HepG2 (cell line): ENCODE data around the gene GCSAM. TPM values are rescaled to one million over a fixed set of nuclear protein-coding genes. Genes with fewer than 3 reads are reported as not detected.

Source experiments
- ARID3A ChIP-seq: IDR thresholded peaks from 2 replicates; pipeline ENCODE4 v1.6.1; 2012; ENCODE audit warnings: low read depth, low read length, improper control_type of control experiment
- KDM2A ChIP-seq: sonication (generic); formaldehyde crosslinking; IDR thresholded peaks from 2 replicates; pipeline ENCODE4 v1.4.0; 2020; ENCODE audit warnings: low read depth, missing genetic modification reagents, borderline replicate concordance
- MAFF ChIP-seq: IDR thresholded peaks from 2 replicates; pipeline ENCODE4 v1.6.1; 2011; ENCODE audit warnings: low read depth, low read length, improper control_type of control experiment
- MAFK ChIP-seq, 2 experiments: IDR thresholded peaks in 1 of 2; conservative IDR thresholded peaks in 1 of 2; 2 replicates each; pipeline ENCODE4 v1.6.1; 2011; ENCODE audit warnings: improper control_type of control experiment in 2 of 2, low read length in 2 of 2
- MAX ChIP-seq: IDR thresholded peaks from 2 replicates; pipeline ENCODE4 v1.6.1; 2012; ENCODE audit warnings: inconsistent platforms
- MXD3 ChIP-seq: IDR thresholded peaks from 2 replicates; pipeline ENCODE4 v1.6.1; 2016; ENCODE audit warnings: mild to moderate bottlenecking, missing biosample characterization, missing genetic modification reagents
- NCOR1 ChIP-seq: fragments of 200-600 bp; sonication (generic); IDR thresholded peaks from 2 replicates; pipeline ENCODE4 v1.7.0; 2017; ENCODE audit warnings: antibody characterized with exemption, low read length, borderline replicate concordance
- PAXIP1 ChIP-seq: sonication (generic); formaldehyde crosslinking; conservative IDR thresholded peaks from 2 replicates; pipeline ENCODE4 v1.4.0; 2020; ENCODE audit warnings: mild to moderate bottlenecking, missing genetic modification reagents, moderate library complexity
- SOX13 ChIP-seq, 3 experiments: fragments of 450-650 bp in 1 of 3; sonication (generic) in 1 of 3; formaldehyde crosslinking in 1 of 3; IDR thresholded peaks in 2 of 3; conservative IDR thresholded peaks in 1 of 3; 2 replicates each; pipeline versions ENCODE4 v1.5.0 to v1.6.1; 2016 to 2020; ENCODE audit warnings: antibody characterized with exemption in 1 of 3, mild to moderate bottlenecking in 1 of 3, missing compliant biosample characterization in 1 of 3, missing genetic modification reagents in 1 of 3, moderate library complexity in 1 of 3
- TFE3 ChIP-seq: IDR thresholded peaks from 2 replicates; pipeline ENCODE4 v1.6.1; 2016
- ZBTB20 ChIP-seq: sonication (generic); formaldehyde crosslinking; IDR thresholded peaks from 2 replicates; pipeline ENCODE4 v1.8.1; 2023; ENCODE audit warnings: missing genetic modification reagents, low read depth, mild to moderate bottlenecking, borderline replicate concordance
- ZFP36L2 ChIP-seq: sonication (generic); formaldehyde crosslinking; IDR thresholded peaks from 2 replicates; pipeline ENCODE4 v1.4.0; 2020; ENCODE audit warnings: missing genetic modification reagents
- ZFP82 ChIP-seq: sonication (generic); formaldehyde crosslinking; IDR thresholded peaks from 2 replicates; pipeline ENCODE4 v1.5.1; 2020; ENCODE audit warnings: mild to moderate bottlenecking, missing genetic modification reagents, borderline replicate concordance
- ZNF260 ChIP-seq: sonication (generic); formaldehyde crosslinking; IDR thresholded peaks from 2 replicates; pipeline ENCODE4 v1.4.0; 2020; ENCODE audit warnings: missing genetic modification reagents, low read depth, mild to moderate bottlenecking, borderline replicate concordance
- ZNF331 ChIP-seq: sonication (generic); formaldehyde crosslinking; IDR thresholded peaks from 2 replicates; pipeline ENCODE4 v1.4.0; 2020; ENCODE audit warnings: missing genetic modification reagents
- ZNF33B ChIP-seq: sonication (generic); formaldehyde crosslinking; IDR thresholded peaks from 2 replicates; pipeline ENCODE4 v1.5.1; 2020; ENCODE audit warnings: mild to moderate bottlenecking, missing genetic modification reagents
- ZNF432 ChIP-seq: sonication (generic); formaldehyde crosslinking; IDR thresholded peaks from 2 replicates; pipeline ENCODE4 v1.5.0; 2020; ENCODE audit warnings: missing genetic modification reagents, mild to moderate bottlenecking, borderline replicate concordance
- ZNF703 ChIP-seq: sonication (generic); formaldehyde crosslinking; IDR thresholded peaks from 2 replicates; pipeline ENCODE4 v1.5.1; 2020; ENCODE audit warnings: missing genetic modification reagents, mild to moderate bottlenecking, moderate library complexity, borderline replicate concordance
- ZNF747 ChIP-seq: sonication (generic); formaldehyde crosslinking; IDR thresholded peaks from 2 replicates; pipeline ENCODE4 v1.8.1; 2023; ENCODE audit warnings: missing genetic modification reagents, mild to moderate bottlenecking, borderline replicate concordance
- polyA plus RNA-seq, 8 experiments: library from polyadenylated mRNA; depleted of rRNA in 3 of 8; stranded (reverse) in 7 of 8; unstranded in 1 of 8; fragments of >200 nt; fragmentation: Illumina TruSeq in 4 of 8; extraction: Trizol in 4 of 8; gene quantifications; 2 replicates each; pipeline versions ENCODE4 v1.2.1 to v1.2.3, GENCODE V29; 2011 to 2016; ENCODE audit warnings: low read depth in 4 of 8, missing spikeins in 1 of 8, mixed read lengths in 1 of 8; ENCODE audit not compliant: insufficient read depth in 1 of 8
- total RNA-seq, 5 experiments: library from RNA; depleted of rRNA; stranded (reverse); fragments of >200 nt; fragmentation: Illumina TruSeq; extraction: Trizol; gene quantifications; 2 replicates each; pipeline ENCODE4 v1.2.3, GENCODE V29; 2016; ENCODE audit warnings: low read depth in 1 of 5

The GCSAM gene
- total and polyA plus RNA-seq, 2 of the 13 experiments (the other 11 are each of a cell fraction or from before 2014, with no cell fraction given): not detected

- TF ChIP-seq MXD3 (no peak), MAFK (conservative IDR thresholded peaks at IDR 0.05 in 1 of 2, IDR thresholded peaks at IDR 0.05 in 1 of 2; ENCODE audit: low read length in 2 of 2) (peak; percentile 71), ZBTB20 (CRISPR knock-in tag) (peak; percentile 86; the same call in 1 of the 2 replicates), NCOR1 (no peak), ZNF33B (CRISPR knock-in tag) (no peak), ZNF747 (CRISPR knock-in tag) (no peak), ARID3A (no peak), ZNF432 (CRISPR knock-in tag) (no peak), MAFF (peak; percentile 72), KDM2A (peak; percentile 46; the same call in 1 of the 2 replicates), PAXIP1 (peak; percentile 20; the same call in 1 of the 2 replicates), ZNF260 (no peak), TFE3 (CRISPR knock-in tag) (peak; percentile 63; the same call in 1 of the 2 replicates), ZNF703 (no peak), ZFP82 (CRISPR knock-in tag) (no peak), SOX13 (IDR thresholded peaks at IDR 0.05) (no peak), SOX13 (CRISPR knock-in tag; conservative IDR thresholded peaks at IDR 0.05 in 1 of 2, IDR thresholded peaks at IDR 0.05 in 1 of 2) (peak in 1 of 2 experiments; percentile 43; a peak in 1 of 4 replicates), MAX (peak; percentile 38; the same call in 1 of the 2 replicates), ZNF331 (CRISPR knock-in tag) (0 out of 2 replicates have a peak, but pooled peaks have one; percentile 34), ZFP36L2 (CRISPR knock-in tag) (no peak)
These were observed 58.2 kb downstream of the GCSAM start (continued) for GRCh38 chr3:112074616-112075497.
